ENCODE measurements around the gene FBXL3. TPM values are rescaled to one million over a fixed set of nuclear protein-coding genes. Genes with fewer than 3 reads are reported as not detected.
"Not testable (repeated sequence)": the region's sequence is repeated elsewhere in the genome, so short reads cannot be mapped to it uniquely, and the experiment has no call there.

FBXL3 gene
- total and polyA plus RNA-seq, 2 donors (not counting 1 experiment from before 2014, with no cell fraction given), result 48.5 to 61.8 TPM

DNA sequence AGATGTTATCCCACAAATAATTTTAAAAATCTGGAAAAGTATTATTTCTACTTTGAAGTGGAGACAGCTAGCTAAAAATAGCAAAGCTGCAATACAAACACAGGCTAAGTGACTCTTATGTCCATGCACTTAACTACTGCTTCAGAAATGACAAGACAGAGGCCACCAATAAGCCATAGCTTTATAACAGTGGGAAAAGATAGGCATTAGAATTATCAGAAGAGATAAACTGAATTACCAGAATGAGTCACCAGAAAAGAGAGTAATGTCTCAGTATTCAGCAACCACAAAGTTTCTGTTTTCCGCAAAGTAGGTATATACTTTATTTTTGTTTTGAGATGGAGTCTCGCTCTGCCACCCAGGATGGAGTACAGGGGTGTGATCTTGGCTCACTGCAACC lies 17.9 kb downstream of the FBXL3 start:
- no peak overlapping the region for H3K9ac ChIP-seq (ENCODE audit: insufficient read depth, low read length)
- no peak overlapping the region for H3K4me2 ChIP-seq (ENCODE audit: extremely low read depth, insufficient read depth, low read length)
- H3K4me3 ChIP-seq (replicated peaks in 1 of 4; ENCODE audit: control extremely low read depth in 1 of 4, insufficient read depth in 1 of 4, low read depth in 3 of 4, low read length in 4 of 4), result no peak overlapping the region
- no peak overlapping the region for H2AFZ ChIP-seq (ENCODE audit: low read length)
- no peak overlapping the region for H3K27ac ChIP-seq (ENCODE audit: insufficient read depth, low read length)
- DNase-seq (ENCODE audit: low read depth in 2 of 2), result peak in 1 of 2 donors; percentile 23
- peaks cover 7% of the 10 kb centered on the region for H3K36me3 ChIP-seq (ENCODE audit: control insufficient read depth, insufficient read depth, low read length)
- peaks cover 26% of the 10 kb centered on the region for H3K79me2 ChIP-seq (ENCODE audit: control insufficient read depth, insufficient read depth, low read length)
- no peaks in the 10 kb centered on the region for H4K20me1 ChIP-seq (ENCODE audit: control insufficient read depth, extremely low read depth, insufficient read depth, low read length)
- H3K27me3 ChIP-seq (ENCODE audit: control insufficient read depth, insufficient read depth, low read length), result no peaks in the 10 kb centered on the region
- no peaks in the 10 kb centered on the region for H3K4me1 ChIP-seq (ENCODE audit: control insufficient read depth, extremely low read depth, insufficient read depth, low read length)
- TF ChIP-seq, protein P1, sequence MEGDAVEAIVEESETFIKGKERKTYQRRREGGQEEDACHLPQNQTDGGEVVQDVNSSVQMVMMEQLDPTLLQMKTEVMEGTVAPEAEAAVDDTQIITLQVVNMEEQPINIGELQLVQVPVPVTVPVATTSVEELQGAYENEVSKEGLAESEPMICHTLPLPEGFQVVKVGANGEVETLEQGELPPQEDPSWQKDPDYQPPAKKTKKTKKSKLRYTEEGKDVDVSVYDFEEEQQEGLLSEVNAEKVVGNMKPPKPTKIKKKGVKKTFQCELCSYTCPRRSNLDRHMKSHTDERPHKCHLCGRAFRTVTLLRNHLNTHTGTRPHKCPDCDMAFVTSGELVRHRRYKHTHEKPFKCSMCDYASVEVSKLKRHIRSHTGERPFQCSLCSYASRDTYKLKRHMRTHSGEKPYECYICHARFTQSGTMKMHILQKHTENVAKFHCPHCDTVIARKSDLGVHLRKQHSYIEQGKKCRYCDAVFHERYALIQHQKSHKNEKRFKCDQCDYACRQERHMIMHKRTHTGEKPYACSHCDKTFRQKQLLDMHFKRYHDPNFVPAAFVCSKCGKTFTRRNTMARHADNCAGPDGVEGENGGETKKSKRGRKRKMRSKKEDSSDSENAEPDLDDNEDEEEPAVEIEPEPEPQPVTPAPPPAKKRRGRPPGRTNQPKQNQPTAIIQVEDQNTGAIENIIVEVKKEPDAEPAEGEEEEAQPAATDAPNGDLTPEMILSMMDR (conservative IDR thresholded peaks at IDR 0.05 in 1 of 2, IDR thresholded peaks at IDR 0.05 in 1 of 2; ENCODE audit: low read depth in 1 of 2, low read length in 2 of 2), result no peak
- no peak for TF ChIP-seq EZH2 (IDR thresholded peaks at IDR 0.05; ENCODE audit: low read length, missing control alignments)
- H3K9me3 ChIP-seq (ENCODE audit: control insufficient read depth, insufficient read depth, low read depth, low read length), result no peaks in the 10 kb centered on the region

DNA sequence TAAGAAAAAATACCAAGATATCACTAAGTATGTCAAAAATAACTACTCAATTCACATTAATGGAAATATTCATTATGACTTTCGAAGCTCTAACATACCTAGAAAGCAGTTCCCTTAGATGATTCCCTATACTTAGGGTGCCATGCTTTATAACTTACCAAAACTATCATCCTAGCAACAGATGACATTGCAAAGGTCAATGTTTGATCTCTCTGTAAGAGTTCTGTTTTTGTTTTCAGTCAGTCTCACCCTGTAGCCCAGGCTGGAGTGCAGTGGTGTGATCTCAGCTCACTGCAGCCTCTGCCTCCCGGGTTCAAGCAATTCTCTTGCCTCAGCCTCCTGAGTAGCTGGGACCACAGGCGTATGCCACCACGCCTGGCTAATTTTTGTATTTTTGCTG lies 18.6 kb downstream of the FBXL3 start:
- H2AFZ ChIP-seq (ENCODE audit: low read length); H3K4me1 ChIP-seq (ENCODE audit: control insufficient read depth, extremely low read depth, insufficient read depth, low read length); H3K4me3 ChIP-seq (replicated peaks in 1 of 4; ENCODE audit: control extremely low read depth in 1 of 4, insufficient read depth in 1 of 4, low read depth in 3 of 4, low read length in 4 of 4); H3K36me3 ChIP-seq (ENCODE audit: control insufficient read depth, insufficient read depth, low read length); H3K4me2 ChIP-seq (ENCODE audit: extremely low read depth, insufficient read depth, low read length); DNase-seq (ENCODE audit: low read depth in 2 of 2); H3K9me3 ChIP-seq (ENCODE audit: control insufficient read depth, insufficient read depth, low read depth, low read length); H3K27me3 ChIP-seq (ENCODE audit: control insufficient read depth, insufficient read depth, low read length); H3K9ac ChIP-seq (ENCODE audit: insufficient read depth, low read length); H3K27ac ChIP-seq (ENCODE audit: insufficient read depth, low read length); H4K20me1 ChIP-seq (ENCODE audit: control insufficient read depth, extremely low read depth, insufficient read depth, low read length): not testable (repeated sequence)
- H3K79me2 ChIP-seq (ENCODE audit: control insufficient read depth, insufficient read depth, low read length), result peaks cover 21% of the 10 kb centered on the region

DNA sequence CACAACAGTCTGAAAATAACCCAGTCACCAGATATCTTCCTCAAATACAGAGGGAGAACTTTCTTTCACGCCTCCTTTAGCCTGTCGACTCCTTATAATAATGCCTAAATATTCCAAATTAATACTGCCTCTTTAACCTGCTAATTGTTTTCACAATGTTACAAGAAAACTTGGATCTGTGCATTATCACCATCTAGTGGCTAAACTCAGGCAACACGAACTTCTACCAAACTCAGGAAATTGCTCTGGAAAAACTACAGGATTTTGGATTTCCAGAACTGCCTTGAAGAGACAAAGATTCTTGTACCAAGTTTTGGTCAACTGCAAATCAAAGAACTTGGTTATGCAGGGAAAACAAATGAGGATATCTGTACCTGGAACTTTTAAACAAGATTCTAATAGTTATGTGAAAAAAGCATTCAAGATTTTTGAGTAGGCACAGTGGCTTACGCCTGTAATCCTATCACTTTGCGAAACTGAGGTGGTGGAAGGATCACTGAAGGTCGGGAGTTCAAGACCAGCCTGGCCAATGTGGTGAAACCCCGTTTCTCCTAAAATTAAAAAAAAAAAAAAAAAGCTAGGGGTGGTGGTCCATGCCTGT lies 24.3 kb downstream of the FBXL3 start:
- H2AFZ ChIP-seq (ENCODE audit: low read length), result no peak overlapping the region
- H3K4me1 ChIP-seq (ENCODE audit: control insufficient read depth, extremely low read depth, insufficient read depth, low read length), result no peaks in the 10 kb centered on the region
- H3K9me3 ChIP-seq (ENCODE audit: control insufficient read depth, insufficient read depth, low read depth, low read length), result no peaks in the 10 kb centered on the region
- H3K27me3 ChIP-seq (ENCODE audit: control insufficient read depth, insufficient read depth, low read length), result no peaks in the 10 kb centered on the region
- no peak overlapping the region for H3K4me2 ChIP-seq (ENCODE audit: extremely low read depth, insufficient read depth, low read length)
- H3K9ac ChIP-seq (ENCODE audit: insufficient read depth, low read length), result no peak overlapping the region
- H3K27ac ChIP-seq (ENCODE audit: insufficient read depth, low read length), result no peak overlapping the region
- TF ChIP-seq, protein P1 (conservative IDR thresholded peaks at IDR 0.05 in 1 of 2, IDR thresholded peaks at IDR 0.05 in 1 of 2; ENCODE audit: low read depth in 1 of 2, low read length in 2 of 2), result peak; percentile 62 to 81
- TF ChIP-seq EZH2 (IDR thresholded peaks at IDR 0.05; ENCODE audit: low read length, missing control alignments), result no peak
- no peaks in the 10 kb centered on the region for H4K20me1 ChIP-seq (ENCODE audit: control insufficient read depth, extremely low read depth, insufficient read depth, low read length)
- DNase-seq (ENCODE audit: low read depth in 2 of 2), result peak; percentile 24 to 61
- peaks cover 7% of the 10 kb centered on the region for H3K79me2 ChIP-seq (ENCODE audit: control insufficient read depth, insufficient read depth, low read length)
- no peak overlapping the region for H3K4me3 ChIP-seq (replicated peaks in 1 of 4; ENCODE audit: control extremely low read depth in 1 of 4, insufficient read depth in 1 of 4, low read depth in 3 of 4, low read length in 4 of 4)
- H3K36me3 ChIP-seq (ENCODE audit: control insufficient read depth, insufficient read depth, low read length), result peaks cover 2% of the 10 kb centered on the region
